Sigmoid colon (tissue), 7 donors: ENCODE data around the gene GTF3C1. TPM values are rescaled to one million over a fixed set of nuclear protein-coding genes. Genes with fewer than 3 reads are reported as not detected.

ENCODE experiments used
- DNase-seq: peaks from one replicate; pipeline ENCODE4 v3.0.0-alpha.2; 2019
- H3K27ac ChIP-seq, 4 donors: fragments of 200-600 bp; sonication (generic); one replicate each; pipeline ENCODE4 v1.5.1; 2016 to 2019; ENCODE audit warnings: mild to moderate bottlenecking in 1 of 4
- H3K27me3 ChIP-seq, 3 donors: fragments of 200-600 bp; sonication (generic); one replicate each; pipeline ENCODE4 v1.5.1; 2019; ENCODE audit warnings: mild to moderate bottlenecking in 1 of 3
- H3K36me3 ChIP-seq, 4 donors: fragments of 200-600 bp; sonication (generic); one replicate each; pipeline ENCODE4 v1.5.1; 2016 to 2019
- H3K4me1 ChIP-seq, 4 donors: fragments of 200-600 bp; sonication (generic); one replicate each; pipeline ENCODE4 v1.5.1; 2017 to 2019
- H3K4me3 ChIP-seq, 4 donors: fragments of 200-600 bp; sonication (generic); one replicate each; pipeline ENCODE4 v1.5.1; 2017 to 2019; ENCODE audit warnings: mild to moderate bottlenecking in 2 of 4, moderate library complexity in 1 of 4
- H3K9me3 ChIP-seq, 4 donors: fragments of 200-600 bp in 3 of 4; sonication (generic) in 3 of 4; one replicate each; pipeline versions ENCODE4 v1.5.1 to v1.6.1; 2013 to 2019
- CTCF ChIP-seq, 4 experiments: fragments of 450-650 bp in 3 of 4; fragments of 200-600 bp in 1 of 4; IDR thresholded peaks; one replicate each; pipeline ENCODE4 v1.5.1; 2016 to 2019; ENCODE audit warnings: antibody characterized with exemption in 4 of 4, mild to moderate bottlenecking in 3 of 4, moderate library complexity in 2 of 4
- EP300 ChIP-seq, 4 donors: sonication (generic); formaldehyde crosslinking; IDR thresholded peaks; one replicate each; pipeline ENCODE4 v1.6.1; 2017; ENCODE audit warnings: antibody characterized with exemption in 4 of 4
- POLR2A ChIP-seq, 2 donors: fragments of 450-650 bp; IDR thresholded peaks; one replicate each; pipeline ENCODE4 v1.6.1; 2016; ENCODE audit warnings: antibody characterized with exemption in 2 of 2, mild to moderate bottlenecking in 2 of 2, moderate library complexity in 2 of 2
- POLR2AphosphoS5 ChIP-seq, 4 donors: sonication (generic); formaldehyde crosslinking; IDR thresholded peaks; one replicate each; pipeline ENCODE4 v1.6.1; 2017; ENCODE audit warnings: antibody characterized with exemption in 4 of 4
- WGBS, 2 donors: extraction: QIAGEN DNeasy Blood & Tissue Kit; methylation state at CpG; one replicate each; pipeline ENCODE4 v1.1.7; 2013; 5-methylcytosine and 5-hydroxymethylcytosine counted together
- intact Hi-C: fragments of 100-400 bp; cut with DNase I; formaldehyde crosslinking; loops from one replicate; pipeline ENCODE4 v1.15.1; 2023
- polyA plus RNA-seq, 3 donors: library from polyadenylated mRNA; stranded (reverse); fragments of 200-250 nt; gene quantifications; one replicate each; pipeline ENCODE4 v1.2.3, GENCODE V29; 2013
- total RNA-seq, 4 donors: library from RNA; depleted of rRNA; stranded (reverse); fragments of >200 nt; gene quantifications; one replicate each; pipeline ENCODE4 v1.1.0, GENCODE V29; 2016
- donor health status: healthy with polysubstance abuse.
- donor health status: Bipolar disorder and iron deficiency.
- donor health status: healthy.

GTF3C1 gene
- total and polyA plus RNA-seq, 7 donors, result 9.0 to 74.2 (median 37.5) TPM

- 85 to 93% methylated on average over 16 of the region's 16 CpGs for WGBS, 2 donors
- peaks cover 11 to 71% (median 23%) of the 10 kb centered on the region in 4 donors for H3K36me3 ChIP-seq
These were observed 28.6 kb downstream of the GTF3C1 start for GRCh38 chr16:27520982-27521673.

GRCh38 chr16:27518226-27518625, 31.5 kb downstream of the GTF3C1 start:
- peaks cover 0 to 13% (median 10%) of the 10 kb centered on the region in 4 donors for H3K4me1 ChIP-seq
- no peaks in the 10 kb centered on the region for H3K9me3 ChIP-seq
- H3K27ac ChIP-seq, result no peak overlapping the region
- no peak overlapping the region for H3K4me3 ChIP-seq
- WGBS, 2 donors, result 93% methylated on average over 4 of the region's 4 CpGs
- no peak for DNase-seq
- peaks cover 0 to 58% (median 5%) of the 10 kb centered on the region in 4 donors for H3K36me3 ChIP-seq
- intact Hi-C loops, result no loop called here
- no peak for TF ChIP-seq CTCF (IDR thresholded peaks at IDR 0.05)
- TF ChIP-seq POLR2A (IDR thresholded peaks at IDR 0.05), result no peak
- no peaks in the 10 kb centered on the region for H3K27me3 ChIP-seq

More at GRCh38 chr16:27520982-27521673, 28.6 kb downstream of the GTF3C1 start:
- intact Hi-C loops, result no loop called here
- Histone ChIP-seq H3K4me1 (peaks cover 0 to 13% (median 10%) of the 10 kb centered on the region in 4 donors), H3K27ac (peak overlapping the region; percentile 17 to 80 (median 67)), H3K27me3 (no peaks in the 10 kb centered on the region), H3K9me3 (no peaks in the 10 kb centered on the region), H3K4me3 (no peak overlapping the region)
- peak; percentile 74 for DNase-seq
- TF ChIP-seq EP300 (IDR thresholded peaks at IDR 0.05) (no peak), CTCF (IDR thresholded peaks at IDR 0.05) (no peak), POLR2A (IDR thresholded peaks at IDR 0.05) (no peak), POLR2AphosphoS5 (IDR thresholded peaks at IDR 0.05) (peak; percentile 16 to 56 (median 36))

GRCh38 chr16:27517664-27518063, 32.0 kb downstream of the GTF3C1 start:
- Histone ChIP-seq H3K9me3 (no peaks in the 10 kb centered on the region), H3K36me3 (peaks cover 0 to 59% (median 5%) of the 10 kb centered on the region in 4 donors), H3K27ac (no peak overlapping the region), H3K27me3 (no peaks in the 10 kb centered on the region), H3K4me1 (peaks cover 0 to 13% (median 10%) of the 10 kb centered on the region in 4 donors), H3K4me3 (no peak overlapping the region)
- 96 to 98% methylated on average over 7 of the region's 7 CpGs for WGBS, 2 donors
- intact Hi-C loops, result no loop called here
- DNase-seq, result no peak
- TF ChIP-seq EP300 (IDR thresholded peaks at IDR 0.05) (no peak), POLR2A (IDR thresholded peaks at IDR 0.05) (no peak), CTCF (IDR thresholded peaks at IDR 0.05) (no peak), POLR2AphosphoS5 (IDR thresholded peaks at IDR 0.05) (no peak)

GRCh38 chr16:27516365-27516764, 33.3 kb downstream of the GTF3C1 start:
- no peak overlapping the region for H3K27ac ChIP-seq
- TF ChIP-seq POLR2AphosphoS5 (IDR thresholded peaks at IDR 0.05) (no peak), POLR2A (IDR thresholded peaks at IDR 0.05) (no peak), CTCF (IDR thresholded peaks at IDR 0.05) (no peak), EP300 (IDR thresholded peaks at IDR 0.05) (no peak)
- H3K9me3 ChIP-seq, result no peaks in the 10 kb centered on the region
- H3K4me3 ChIP-seq, result no peak overlapping the region
- H3K27me3 ChIP-seq, result no peaks in the 10 kb centered on the region
- H3K4me1 ChIP-seq, result peaks cover 0 to 9% (median 7%) of the 10 kb centered on the region in 4 donors
- peaks cover 0 to 66% (median 9%) of the 10 kb centered on the region in 4 donors for H3K36me3 ChIP-seq
- WGBS, 2 donors, result 95 to 96% methylated on average over 11 of the region's 11 CpGs
- intact Hi-C loops, result no loop called here
- no peak for DNase-seq
